SK-N-SH (cell line): ENCODE data around the gene OSGEPL1. TPM values are rescaled to one million over a fixed set of nuclear protein-coding genes. Genes with fewer than 3 reads are reported as not detected.

ENCODE experiments used
- CTCF ChIA-PET: fragments of 300-600, 350-600 bp; formaldehyde crosslinking; extraction: SDS; loops from one replicate; lab custom pipeline; 2021; lab: Yijun Ruan, JAX
- POLR2A ChIA-PET: fragments of 350-600 bp; sonication (Branson Sonifier 250); formaldehyde crosslinking; extraction: SDS; loops from one replicate; lab custom pipeline; 2020; ENCODE audit warnings: antibody characterized with exemption, inconsistent platforms; lab: Yijun Ruan, JAX
- DNase-seq: peaks from one replicate; pipeline ENCODE4 v3.0.0; 2012
- H2AFZ ChIP-seq: fragments of 200-600 bp; sonication (generic); 2 replicates; pipeline ENCODE4 v1.8.1; 2016; ENCODE audit warnings: antibody characterized with exemption, mild to moderate bottlenecking, low read depth
- H3F3A ChIP-seq: fragments of 200-600 bp; sonication (generic); replicated peaks from 2 replicates; pipeline ENCODE3; 2016; ENCODE audit warnings: antibody characterized with exemption, mild to moderate bottlenecking; ENCODE audit not compliant: insufficient read depth
- H3K27ac ChIP-seq, 2 experiments: fragments of 200-500 bp in 1 of 2; fragments of 200-600 bp in 1 of 2; sonication (Bioruptor generic) in 1 of 2; sonication (generic), shearing (Covaris generic) in 1 of 2; 2 replicates each; pipeline versions ENCODE4 v1.5.1 to v1.6.1; 2014 to 2016; ENCODE audit warnings: low read depth in 2 of 2, inconsistent platforms in 1 of 2, low read length in 1 of 2, mild to moderate bottlenecking in 1 of 2, mixed read lengths in 1 of 2
- H3K27me3 ChIP-seq: fragments of 200-600 bp; sonication (generic), shearing (Covaris generic); 2 replicates; pipeline ENCODE4 v1.6.1; 2016; ENCODE audit warnings: mixed run types; ENCODE audit not compliant: insufficient read depth
- H3K36me3 ChIP-seq, 2 experiments: fragments of 200-500 bp in 1 of 2; fragments of 200-600 bp in 1 of 2; sonication (Bioruptor generic) in 1 of 2; sonication (generic) in 1 of 2; replicated peaks in 1 of 2; 2 replicates each; pipeline versions ENCODE3 to v1.5.1; 2014 to 2016; ENCODE audit warnings: low read length in 1 of 2, mild to moderate bottlenecking in 1 of 2; ENCODE audit not compliant: insufficient read depth in 2 of 2, control insufficient read depth in 1 of 2
- H3K4me1 ChIP-seq, 2 experiments: fragments of 200-500 bp in 1 of 2; fragments of 200-600 bp in 1 of 2; sonication (Bioruptor generic) in 1 of 2; sonication (generic), shearing (Covaris generic) in 1 of 2; 2 replicates each; pipeline versions ENCODE4 v1.5.1 to v1.6.1; 2014 to 2016; ENCODE audit warnings: low read depth in 1 of 2, low read length in 1 of 2, mixed run types in 1 of 2; ENCODE audit not compliant: insufficient read depth in 2 of 2, control insufficient read depth in 1 of 2
- H3K4me2 ChIP-seq: fragments of 200-600 bp; sonication (generic), shearing (Covaris generic); 2 replicates; pipeline ENCODE4 v1.6.1; 2017; ENCODE audit warnings: mixed run types
- H3K4me3 ChIP-seq, 2 experiments: fragments of 200-500 bp in 1 of 2; fragments of 200-600 bp in 1 of 2; sonication (Bioruptor generic) in 1 of 2; sonication (generic), shearing (Covaris generic) in 1 of 2; 2 replicates each; pipeline versions ENCODE4 v1.5.1 to v1.8.1; 2014 to 2016; ENCODE audit warnings: low read depth in 2 of 2, inconsistent platforms in 1 of 2, low read length in 1 of 2, mild to moderate bottlenecking in 1 of 2, mixed read lengths in 1 of 2, moderate library complexity in 1 of 2
- H3K79me2 ChIP-seq: fragments of 200-600 bp; sonication (generic); 2 replicates; pipeline ENCODE4 v1.8.1; 2017; ENCODE audit warnings: mild to moderate bottlenecking; ENCODE audit not compliant: insufficient read depth
- H3K9ac ChIP-seq: fragments of 200-600 bp; sonication (generic); 2 replicates; pipeline ENCODE4 v1.6.1; 2017; ENCODE audit warnings: mixed run types
- H3K9me2 ChIP-seq: fragments of 200-600 bp; sonication (generic); 2 replicates; pipeline ENCODE4 v1.6.1; 2017; ENCODE audit warnings: mixed run types
- H3K9me3 ChIP-seq: fragments of 200-600 bp; sonication (generic); 2 replicates; pipeline ENCODE4 v1.6.1; 2017; ENCODE audit warnings: mixed run types, mild to moderate bottlenecking, moderate library complexity
- H4K20me1 ChIP-seq: fragments of 200-600 bp; sonication (generic); 2 replicates; pipeline ENCODE4 v1.6.1; 2017; ENCODE audit warnings: mild to moderate bottlenecking, mixed run types; ENCODE audit not compliant: insufficient read depth
- CHD2 ChIP-seq: fragments of 150-350 bp; IDR thresholded peaks from 2 replicates; pipeline ENCODE4 v1.6.1; 2018; ENCODE audit warnings: low read length; ENCODE audit not compliant: partially characterized antibody
- ELF1 ChIP-seq: IDR thresholded peaks from 2 replicates; pipeline ENCODE4 v1.4.0; 2012
- EP300 ChIP-seq, 2 experiments: IDR thresholded peaks; 2 replicates each; pipeline versions ENCODE4 v1.4.0 to v1.6.1; 2012; ENCODE audit warnings: borderline replicate concordance in 1 of 2, low read depth in 1 of 2, low read length in 1 of 2
- FOSL2 ChIP-seq: IDR thresholded peaks from 2 replicates; pipeline ENCODE4 v1.4.0; 2012; ENCODE audit warnings: low read depth, mild to moderate bottlenecking, moderate library complexity, borderline replicate concordance
- FOXJ3 ChIP-seq: sonication (generic); formaldehyde crosslinking; IDR thresholded peaks from 2 replicates; pipeline ENCODE4 v1.5.1; 2020; ENCODE audit warnings: mild to moderate bottlenecking, missing genetic modification reagents
- GABPA ChIP-seq: IDR thresholded peaks from 2 replicates; pipeline ENCODE4 v1.4.0; 2012; ENCODE audit warnings: low read depth, mild to moderate bottlenecking
- NRF1 ChIP-seq: IDR thresholded peaks from 2 replicates; pipeline ENCODE4 v1.6.1; 2012; ENCODE audit warnings: low read depth, mild to moderate bottlenecking, low read length
- POLR2AphosphoS5 ChIP-seq: IDR thresholded peaks from 2 replicates; pipeline ENCODE4 v1.6.1; 2012; ENCODE audit warnings: low read depth, low read length
- RAD21 ChIP-seq: IDR thresholded peaks from 2 replicates; pipeline ENCODE4 v1.6.1; 2012; ENCODE audit warnings: mild to moderate bottlenecking, low read length
- RXRA ChIP-seq: IDR thresholded peaks from 2 replicates; pipeline ENCODE4 v1.4.0; 2012; ENCODE audit warnings: low read depth, mild to moderate bottlenecking, borderline replicate concordance
- SIN3A ChIP-seq: IDR thresholded peaks from 2 replicates; pipeline ENCODE4 v1.6.1; 2012; ENCODE audit warnings: low read depth, mild to moderate bottlenecking, low read length, moderate library complexity, borderline replicate concordance
- SMC3 ChIP-seq: IDR thresholded peaks from 2 replicates; pipeline ENCODE4 v1.6.1; 2012; ENCODE audit warnings: low read depth, low read length, improper control_type of control experiment
- TAF1 ChIP-seq: IDR thresholded peaks from 2 replicates; pipeline ENCODE4 v1.6.1; 2012; ENCODE audit warnings: low read depth, mild to moderate bottlenecking, low read length, moderate library complexity, borderline replicate concordance
- TCF12 ChIP-seq: IDR thresholded peaks from 2 replicates; pipeline ENCODE4 v1.4.0; 2012
- TEAD4 ChIP-seq: IDR thresholded peaks from 2 replicates; pipeline ENCODE4 v1.4.0; 2012; ENCODE audit warnings: mild to moderate bottlenecking, borderline replicate concordance; ENCODE audit not compliant: insufficient read depth
- YY1 ChIP-seq: IDR thresholded peaks from 2 replicates; pipeline ENCODE4 v1.4.0; 2012; ENCODE audit warnings: low read depth, mild to moderate bottlenecking
- WGBS: methylation state at CpG from one replicate; pipeline ENCODE4 v1.1.6; 2017; ENCODE audit warnings: low lambda C conversion rate; 5-methylcytosine and 5-hydroxymethylcytosine counted together
- polyA plus RNA-seq, 3 experiments: library from polyadenylated mRNA; depleted of rRNA; stranded (reverse); fragments of >200 nt; gene quantifications; 2 replicates each; pipeline ENCODE4 v1.2.3, GENCODE V29; 2012
- TF ChIP-seq, protein P1 (sequence below): IDR thresholded peaks from 2 replicates; pipeline ENCODE4 v1.4.0; 2012; ENCODE audit warnings: low read depth
- TF ChIP-seq, protein P2 (sequence below): IDR thresholded peaks from 2 replicates; pipeline ENCODE4; 2012
- TF ChIP-seq, protein P3 (sequence below): fragments of 150-350 bp; IDR thresholded peaks from 2 replicates; pipeline ENCODE4 v1.6.1; 2016; ENCODE audit warnings: mild to moderate bottlenecking, low read depth, low read length
- TF ChIP-seq, protein P4 (sequence below): IDR thresholded peaks from 2 replicates; pipeline ENCODE4 v1.6.1; 2012; ENCODE audit warnings: mild to moderate bottlenecking, low read depth, low read length, moderate library complexity
- TF ChIP-seq, protein P5 (sequence below): IDR thresholded peaks from 2 replicates; pipeline ENCODE4 v1.4.0; 2012; ENCODE audit warnings: low read depth, borderline replicate concordance

The OSGEPL1 gene
- polyA plus RNA-seq, 1 of the 3 experiments (the other 2 are of a cell fraction) = 5.8 TPM

DNA sequence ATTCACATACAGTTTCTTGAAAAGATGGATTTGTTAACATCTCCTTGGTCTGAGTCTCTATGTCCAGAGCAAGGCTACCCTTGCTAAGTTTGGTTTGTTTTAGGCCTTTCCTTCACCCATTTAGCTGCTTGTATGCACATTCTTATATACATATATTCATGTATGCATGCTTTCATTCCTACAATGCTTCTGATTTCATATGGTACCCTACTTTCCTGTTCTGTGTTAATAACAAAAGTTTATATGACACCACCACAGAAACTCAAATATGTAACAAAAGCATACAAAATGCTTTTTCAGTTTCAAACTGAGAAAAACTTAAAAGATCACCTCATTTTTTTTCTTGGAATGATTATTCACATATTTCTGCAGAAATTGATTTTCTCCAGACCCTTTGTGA lies 39.4 kb downstream of the OSGEPL1 start:
- Histone ChIP-seq H3F3A (no peaks in the 10 kb centered on the region), H3K79me2 (no peaks in the 10 kb centered on the region), H2AFZ (no peak overlapping the region), H3K9me2 (no peaks in the 10 kb centered on the region), H3K36me3 (peaks cover 0 to 5% of the 10 kb centered on the region in 2 experiments), H3K4me1 (no peaks in the 10 kb centered on the region), H3K4me2 (no peak overlapping the region), H3K4me3 (no peak overlapping the region), H3K27me3 (no peaks in the 10 kb centered on the region), H3K9me3 (no peaks in the 10 kb centered on the region), H4K20me1 (no peaks in the 10 kb centered on the region), H3K9ac (no peak overlapping the region), H3K27ac (no peak overlapping the region)
- CTCF ChIA-PET = interaction anchor here (0.8 to 1.1 kb wide), 4 partner anchors 24 to 62 kb away, joined by 3 to 6 read pairs (median 4); partner anchors contain the start of gene OSGEPL1
- DNase-seq = no peak
- no peak for TF ChIP-seq EP300 (IDR thresholded peaks at IDR 0.05; ENCODE audit: borderline replicate concordance in 1 of 2, low read depth in 1 of 2, low read length in 1 of 2)
- TF ChIP-seq ELF1 = no peak
- TF ChIP-seq, protein P1, sequence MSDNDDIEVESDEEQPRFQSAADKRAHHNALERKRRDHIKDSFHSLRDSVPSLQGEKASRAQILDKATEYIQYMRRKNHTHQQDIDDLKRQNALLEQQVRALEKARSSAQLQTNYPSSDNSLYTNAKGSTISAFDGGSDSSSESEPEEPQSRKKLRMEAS = no peak
- TF ChIP-seq, protein P2, sequence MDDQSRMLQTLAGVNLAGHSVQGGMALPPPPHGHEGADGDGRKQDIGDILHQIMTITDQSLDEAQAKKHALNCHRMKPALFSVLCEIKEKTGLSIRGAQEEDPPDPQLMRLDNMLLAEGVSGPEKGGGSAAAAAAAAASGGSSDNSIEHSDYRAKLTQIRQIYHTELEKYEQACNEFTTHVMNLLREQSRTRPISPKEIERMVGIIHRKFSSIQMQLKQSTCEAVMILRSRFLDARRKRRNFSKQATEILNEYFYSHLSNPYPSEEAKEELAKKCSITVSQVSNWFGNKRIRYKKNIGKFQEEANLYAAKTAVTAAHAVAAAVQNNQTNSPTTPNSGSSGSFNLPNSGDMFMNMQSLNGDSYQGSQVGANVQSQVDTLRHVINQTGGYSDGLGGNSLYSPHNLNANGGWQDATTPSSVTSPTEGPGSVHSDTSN = no peak
- no peak for TF ChIP-seq TAF1
- no peak for TF ChIP-seq POLR2AphosphoS5
- TF ChIP-seq, protein P3, sequence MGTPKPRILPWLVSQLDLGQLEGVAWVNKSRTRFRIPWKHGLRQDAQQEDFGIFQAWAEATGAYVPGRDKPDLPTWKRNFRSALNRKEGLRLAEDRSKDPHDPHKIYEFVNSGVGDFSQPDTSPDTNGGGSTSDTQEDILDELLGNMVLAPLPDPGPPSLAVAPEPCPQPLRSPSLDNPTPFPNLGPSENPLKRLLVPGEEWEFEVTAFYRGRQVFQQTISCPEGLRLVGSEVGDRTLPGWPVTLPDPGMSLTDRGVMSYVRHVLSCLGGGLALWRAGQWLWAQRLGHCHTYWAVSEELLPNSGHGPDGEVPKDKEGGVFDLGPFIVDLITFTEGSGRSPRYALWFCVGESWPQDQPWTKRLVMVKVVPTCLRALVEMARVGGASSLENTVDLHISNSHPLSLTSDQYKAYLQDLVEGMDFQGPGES = no peak
- no peak for TF ChIP-seq GABPA
- no peak for TF ChIP-seq CHD2
- POLR2A ChIA-PET = no interaction called here

DNA sequence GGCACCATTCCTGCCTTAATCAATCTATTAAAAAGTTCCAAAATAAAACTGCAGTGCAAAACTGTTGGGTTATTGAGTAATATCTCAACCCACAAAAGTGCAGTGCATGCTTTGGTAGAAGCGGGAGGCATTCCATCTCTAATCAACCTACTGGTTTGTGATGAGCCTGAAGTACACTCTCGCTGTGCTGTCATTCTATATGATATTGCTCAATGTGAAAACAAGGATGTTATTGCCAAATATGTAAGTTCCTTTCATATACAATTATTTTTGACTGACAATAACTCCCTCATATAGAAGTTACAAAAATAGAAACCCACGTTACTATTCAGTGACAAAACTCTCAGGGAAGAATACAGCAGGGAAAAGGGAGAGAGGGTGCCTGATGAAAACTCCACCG lies 43.0 kb downstream of the OSGEPL1 start:
- no peaks in the 10 kb centered on the region for H3K9me2 ChIP-seq
- H3K9me3 ChIP-seq = no peaks in the 10 kb centered on the region
- no peaks in the 10 kb centered on the region for H4K20me1 ChIP-seq
- H3K27me3 ChIP-seq = no peaks in the 10 kb centered on the region
- H3K36me3 ChIP-seq = no peaks in the 10 kb centered on the region
- H2AFZ ChIP-seq = no peak overlapping the region
- CTCF ChIA-PET = no interaction called here
- H3F3A ChIP-seq = no peaks in the 10 kb centered on the region
- no peak overlapping the region for H3K4me2 ChIP-seq
- POLR2A ChIA-PET = no interaction called here
- H3K79me2 ChIP-seq = no peaks in the 10 kb centered on the region
- WGBS = 93% methylated on average over 4 of the region's 4 CpGs
- H3K4me1 ChIP-seq = no peaks in the 10 kb centered on the region
- DNase-seq = no peak
- no peak overlapping the region for H3K4me3 ChIP-seq
- no peak overlapping the region for H3K9ac ChIP-seq
- H3K27ac ChIP-seq = no peak overlapping the region
- no peak for TF ChIP-seq YY1
- TF ChIP-seq, protein P4, sequence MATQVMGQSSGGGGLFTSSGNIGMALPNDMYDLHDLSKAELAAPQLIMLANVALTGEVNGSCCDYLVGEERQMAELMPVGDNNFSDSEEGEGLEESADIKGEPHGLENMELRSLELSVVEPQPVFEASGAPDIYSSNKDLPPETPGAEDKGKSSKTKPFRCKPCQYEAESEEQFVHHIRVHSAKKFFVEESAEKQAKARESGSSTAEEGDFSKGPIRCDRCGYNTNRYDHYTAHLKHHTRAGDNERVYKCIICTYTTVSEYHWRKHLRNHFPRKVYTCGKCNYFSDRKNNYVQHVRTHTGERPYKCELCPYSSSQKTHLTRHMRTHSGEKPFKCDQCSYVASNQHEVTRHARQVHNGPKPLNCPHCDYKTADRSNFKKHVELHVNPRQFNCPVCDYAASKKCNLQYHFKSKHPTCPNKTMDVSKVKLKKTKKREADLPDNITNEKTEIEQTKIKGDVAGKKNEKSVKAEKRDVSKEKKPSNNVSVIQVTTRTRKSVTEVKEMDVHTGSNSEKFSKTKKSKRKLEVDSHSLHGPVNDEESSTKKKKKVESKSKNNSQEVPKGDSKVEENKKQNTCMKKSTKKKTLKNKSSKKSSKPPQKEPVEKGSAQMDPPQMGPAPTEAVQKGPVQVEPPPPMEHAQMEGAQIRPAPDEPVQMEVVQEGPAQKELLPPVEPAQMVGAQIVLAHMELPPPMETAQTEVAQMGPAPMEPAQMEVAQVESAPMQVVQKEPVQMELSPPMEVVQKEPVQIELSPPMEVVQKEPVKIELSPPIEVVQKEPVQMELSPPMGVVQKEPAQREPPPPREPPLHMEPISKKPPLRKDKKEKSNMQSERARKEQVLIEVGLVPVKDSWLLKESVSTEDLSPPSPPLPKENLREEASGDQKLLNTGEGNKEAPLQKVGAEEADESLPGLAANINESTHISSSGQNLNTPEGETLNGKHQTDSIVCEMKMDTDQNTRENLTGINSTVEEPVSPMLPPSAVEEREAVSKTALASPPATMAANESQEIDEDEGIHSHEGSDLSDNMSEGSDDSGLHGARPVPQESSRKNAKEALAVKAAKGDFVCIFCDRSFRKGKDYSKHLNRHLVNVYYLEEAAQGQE = no peak
- TF ChIP-seq EP300 (IDR thresholded peaks at IDR 0.05; ENCODE audit: borderline replicate concordance in 1 of 2, low read depth in 1 of 2, low read length in 1 of 2) = no peak
- no peak for TF ChIP-seq FOXJ3
- TF ChIP-seq NRF1 = no peak
- no peak for TF ChIP-seq TEAD4
- TF ChIP-seq ELF1 = no peak
- TF ChIP-seq RXRA = no peak
- TF ChIP-seq SIN3A = no peak
- TF ChIP-seq, protein P5, sequence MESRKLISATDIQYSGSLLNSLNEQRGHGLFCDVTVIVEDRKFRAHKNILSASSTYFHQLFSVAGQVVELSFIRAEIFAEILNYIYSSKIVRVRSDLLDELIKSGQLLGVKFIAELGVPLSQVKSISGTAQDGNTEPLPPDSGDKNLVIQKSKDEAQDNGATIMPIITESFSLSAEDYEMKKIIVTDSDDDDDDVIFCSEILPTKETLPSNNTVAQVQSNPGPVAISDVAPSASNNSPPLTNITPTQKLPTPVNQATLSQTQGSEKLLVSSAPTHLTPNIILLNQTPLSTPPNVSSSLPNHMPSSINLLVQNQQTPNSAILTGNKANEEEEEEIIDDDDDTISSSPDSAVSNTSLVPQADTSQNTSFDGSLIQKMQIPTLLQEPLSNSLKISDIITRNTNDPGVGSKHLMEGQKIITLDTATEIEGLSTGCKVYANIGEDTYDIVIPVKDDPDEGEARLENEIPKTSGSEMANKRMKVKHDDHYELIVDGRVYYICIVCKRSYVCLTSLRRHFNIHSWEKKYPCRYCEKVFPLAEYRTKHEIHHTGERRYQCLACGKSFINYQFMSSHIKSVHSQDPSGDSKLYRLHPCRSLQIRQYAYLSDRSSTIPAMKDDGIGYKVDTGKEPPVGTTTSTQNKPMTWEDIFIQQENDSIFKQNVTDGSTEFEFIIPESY = no peak
- TF ChIP-seq RAD21 = no peak
- TF ChIP-seq SMC3 = no peak
- TF ChIP-seq TCF12 = no peak
- TF ChIP-seq CHD2 = no peak
- no peak for TF ChIP-seq FOSL2
